KG1 (cell line): ENCODE results near the gene FBXO9.
"Not testable (repeated sequence)": the region's sequence is repeated elsewhere in the genome, so short reads cannot be mapped to it uniquely, and the experiment has no call there.

Source experiments
- DNase-seq: peaks from one replicate; lab custom pipeline; 2025; lab: John Stamatoyannopoulos, UW

FBXO9 gene

GRCh38 chr6:53048431-53049195, 16.6 kb upstream of the FBXO9 start:
- no peak for DNase-seq

- DNase-seq = no peak
Observed at GRCh38 chr6:53049415-53049814, 15.8 kb upstream of the FBXO9 start.

GRCh38 chr6:53052152-53052551, 13.1 kb upstream of the FBXO9 start:
- not testable (repeated sequence) for DNase-seq

- DNase-seq = no peak
Observed at GRCh38 chr6:53054532-53054931, 10.7 kb upstream of the FBXO9 start.

- no peak for DNase-seq
Observed at GRCh38 chr6:53055873-53056272, 9.3 kb upstream of the FBXO9 start.

GRCh38 chr6:53056273-53056672, 8.9 kb upstream of the FBXO9 start:
- DNase-seq = no peak

- DNase-seq = no peak
Observed at GRCh38 chr6:53058388-53059195, 6.6 kb upstream of the FBXO9 start.

- no peak for DNase-seq
Observed at GRCh38 chr6:53059648-53060589, 5.3 kb upstream of the FBXO9 start.

- DNase-seq = no peak
Observed at GRCh38 chr6:53062169-53062539, 3.0 kb upstream of the FBXO9 start.

- DNase-seq = not testable (repeated sequence)
Observed at GRCh38 chr6:53064255-53064654, 949 bp upstream of the FBXO9 start.

- DNase-seq = peak; percentile 97
Observed at GRCh38 chr6:53064726-53065265, 408 bp upstream of the FBXO9 start.

GRCh38 chr6:53066077-53066417, 843 bp downstream of the FBXO9 start:
- no peak for DNase-seq

- DNase-seq = no peak
Observed at GRCh38 chr6:53066874-53067706, 1.9 kb downstream of the FBXO9 start.

GRCh38 chr6:53067849-53068361, 2.7 kb downstream of the FBXO9 start:
- DNase-seq = no peak

- DNase-seq = no peak
Observed at GRCh38 chr6:53069427-53069826, 4.2 kb downstream of the FBXO9 start.

- no peak for DNase-seq
Observed at GRCh38 chr6:53070806-53071205, 5.6 kb downstream of the FBXO9 start.

- no peak for DNase-seq
Observed at GRCh38 chr6:53074347-53074746, 9.1 kb downstream of the FBXO9 start.

GRCh38 chr6:53080813-53081212, 15.6 kb downstream of the FBXO9 start:
- DNase-seq = no peak

GRCh38 chr6:53086302-53086701, 21.1 kb downstream of the FBXO9 start:
- DNase-seq = no peak

- DNase-seq = no peak
Observed at GRCh38 chr6:53089948-53090347, 24.7 kb downstream of the FBXO9 start.

- DNase-seq = no peak
Observed at GRCh38 chr6:53090576-53090975, 25.4 kb downstream of the FBXO9 start.
